COLO829 (cell line): ENCODE data around the gene SYCP2.

ENCODE experiments used
- DNase-seq: peaks from one replicate; pipeline ENCODE4 v3.0.0; 2012; ENCODE audit warnings: low spot score

The SYCP2 gene

DNA sequence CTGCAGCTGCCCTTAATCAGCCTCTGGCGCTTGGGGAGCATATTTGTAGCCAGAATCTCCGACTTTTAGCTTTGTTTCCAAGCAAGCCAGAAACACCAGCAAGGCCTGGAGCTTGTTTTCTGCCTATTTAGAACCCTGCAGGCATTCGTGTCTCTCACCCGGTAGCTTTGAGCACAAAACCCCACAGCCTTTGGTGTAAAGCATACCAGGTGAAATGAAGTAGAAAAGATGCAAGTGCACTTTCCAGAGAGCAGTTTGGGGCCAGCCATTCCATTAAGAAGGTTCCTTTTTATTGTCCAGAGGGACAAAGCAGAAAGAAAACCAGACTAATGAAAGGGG is 7.5 kb upstream of the SYCP2 start:
- no peak for DNase-seq

DNA sequence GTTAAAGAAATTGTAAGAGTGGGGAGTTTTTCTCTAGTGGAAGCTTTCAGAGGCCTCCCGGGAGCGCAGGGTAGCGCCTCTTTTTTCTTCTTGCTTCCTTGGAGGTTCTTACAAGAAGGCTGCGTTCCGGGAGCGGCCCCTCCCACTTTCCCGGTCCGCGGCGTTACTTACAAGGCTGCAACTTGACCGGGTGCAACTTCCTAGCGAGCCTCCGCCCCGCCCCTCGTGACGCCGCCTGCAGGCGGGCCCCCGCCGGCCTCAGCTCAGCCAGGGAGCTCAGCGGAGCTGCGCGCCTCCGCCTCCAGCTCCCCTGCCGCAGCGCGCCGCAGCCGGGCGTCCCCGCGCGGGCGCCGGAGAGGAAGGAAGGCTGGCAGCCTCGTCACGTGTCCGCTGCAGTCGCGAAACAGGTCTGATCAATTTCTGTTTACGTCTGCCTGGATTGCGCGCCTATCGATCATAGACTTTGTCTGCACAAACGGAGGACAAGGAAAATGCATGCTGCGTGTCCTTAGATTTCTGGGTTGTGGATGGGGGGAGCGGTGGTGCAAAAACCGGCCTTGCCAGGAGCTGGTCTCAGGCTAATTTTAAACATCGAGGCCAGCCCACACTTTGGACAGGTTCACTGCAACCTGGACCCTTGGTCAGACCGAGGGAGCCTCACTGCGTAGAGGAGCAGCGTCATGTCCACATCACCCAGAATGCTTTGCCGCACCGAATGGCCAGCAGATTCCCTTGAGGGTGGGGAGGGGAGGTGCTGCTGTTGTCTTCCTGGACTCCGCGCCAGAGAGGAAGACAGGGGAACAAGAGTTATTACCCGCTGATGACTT is 6.9 kb upstream of the SYCP2 start, which contains the start of the genes FAM217B and PPP1R3D:
TSS of gene FAM217B (plus strand) at position 261 of the 827 bp plus-strand sequence. CDS start 3,555 bp downstream, outside the sequence.
TSS of gene PPP1R3D (minus strand) at position 177 of the 827 bp plus-strand sequence. CDS start 374 bp downstream, outside the sequence.
- peak; percentile 95 for DNase-seq

DNA sequence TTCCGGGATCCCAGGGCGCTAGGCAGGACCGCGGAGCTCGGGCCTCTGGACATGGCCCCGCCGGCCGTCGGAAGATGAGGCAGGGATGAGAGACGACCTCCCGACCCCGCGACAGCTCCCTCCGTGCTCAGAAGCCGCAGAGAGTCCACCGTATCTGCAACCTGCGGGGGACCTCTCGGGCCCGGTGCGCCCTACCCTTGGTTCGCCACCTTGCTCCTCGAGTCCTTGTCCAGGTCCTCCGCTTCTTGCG is 6.4 kb upstream of the SYCP2 start:
- DNase-seq: no peak

DNA sequence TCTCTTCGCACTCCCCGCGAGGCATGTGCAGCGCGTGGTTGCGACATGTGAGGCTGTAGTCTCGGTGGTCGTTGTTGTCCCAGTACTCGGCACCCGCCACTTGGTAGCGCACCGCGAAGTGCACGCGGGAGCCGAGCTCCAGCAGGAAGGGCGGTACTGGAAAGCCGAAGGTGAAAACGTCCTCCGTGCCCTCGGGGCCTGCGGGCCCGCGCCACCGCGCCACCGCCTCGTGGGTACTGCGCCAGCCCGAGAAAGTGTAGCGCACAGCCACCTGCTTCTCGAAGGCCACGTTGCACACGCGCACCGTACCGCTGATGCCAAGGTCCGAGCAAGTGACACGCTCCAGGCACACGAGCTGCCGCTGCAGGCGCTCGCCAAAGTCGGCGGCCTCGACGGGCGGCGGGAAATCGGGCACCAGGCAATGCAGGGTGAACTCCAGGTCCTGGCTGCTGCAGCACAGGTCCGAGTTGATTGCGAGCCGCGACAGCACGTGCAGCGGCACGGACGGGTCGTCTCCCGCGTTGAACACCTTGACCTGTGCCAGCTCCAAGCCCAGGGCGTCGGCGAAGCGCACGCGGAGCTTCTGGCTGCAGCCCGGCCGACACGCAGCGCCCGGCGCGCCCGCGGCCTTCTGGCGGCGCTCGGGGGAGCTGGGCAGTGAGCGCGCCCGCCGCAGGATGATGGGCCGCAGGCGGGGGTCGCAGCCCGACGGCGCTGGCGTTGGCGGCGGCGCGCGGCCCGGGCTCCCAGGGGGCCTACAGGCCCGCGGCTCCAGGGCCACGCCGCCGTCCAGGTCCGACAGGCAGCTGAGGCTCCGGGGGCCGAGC is 5.8 kb upstream of the SYCP2 start:
- no peak for DNase-seq

DNA sequence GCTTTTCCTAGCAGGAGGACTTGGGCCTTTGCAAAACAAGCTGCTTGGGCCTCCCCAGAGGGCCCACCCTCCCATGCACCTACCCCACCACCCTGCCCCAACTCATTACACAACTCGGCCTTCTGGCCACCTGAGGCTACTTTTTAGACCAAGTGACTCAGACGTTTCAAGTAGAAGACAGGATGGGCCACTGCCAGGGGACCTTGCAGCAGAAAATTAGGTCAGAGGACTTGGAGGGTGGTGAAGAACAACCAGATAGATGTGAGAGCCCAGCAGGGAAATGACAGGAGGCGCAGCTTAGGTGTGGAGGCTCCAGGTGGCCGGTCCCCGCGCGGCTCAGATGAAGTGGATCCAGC is 5.2 kb upstream of the SYCP2 start:
- DNase-seq: no peak

DNA sequence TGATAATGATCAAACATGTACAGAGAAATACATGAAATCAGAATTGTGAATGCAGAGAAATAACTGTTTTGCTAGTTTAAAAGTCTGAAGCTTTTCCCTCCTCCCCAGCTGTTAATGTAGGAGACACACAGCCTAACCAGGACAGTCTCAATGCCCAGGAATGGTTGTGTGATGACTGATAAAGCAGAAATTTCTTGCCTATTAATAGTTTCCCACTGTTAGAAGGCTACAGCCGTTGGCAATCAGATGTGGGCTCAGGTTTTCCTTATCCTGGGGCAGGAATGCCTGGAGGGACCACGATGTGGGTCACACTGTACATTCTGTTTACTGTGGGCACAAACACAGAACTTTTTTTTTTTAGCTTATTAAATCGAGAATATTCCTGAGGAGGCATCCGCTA is 4.8 kb upstream of the SYCP2 start:
- no peak for DNase-seq

DNA sequence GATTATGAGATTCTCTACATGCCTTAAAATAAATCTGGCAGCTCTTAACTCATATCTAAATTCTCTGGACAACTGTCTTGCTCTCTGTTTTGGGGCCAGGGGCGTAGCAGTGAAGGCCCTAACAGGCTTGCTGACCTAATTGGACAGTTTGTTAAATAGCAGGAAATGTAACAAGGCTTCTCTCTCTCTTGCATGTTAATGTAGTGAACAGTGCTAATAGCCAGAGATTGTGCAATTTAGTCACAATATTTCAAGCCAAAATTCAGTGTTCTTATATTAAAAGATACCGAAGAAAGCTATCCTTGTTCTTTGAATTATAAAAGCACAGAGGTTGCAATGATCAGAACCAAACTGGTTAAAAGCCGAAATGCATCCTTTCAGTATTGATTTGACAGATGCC is 3.7 kb upstream of the SYCP2 start:
- no peak for DNase-seq

DNA sequence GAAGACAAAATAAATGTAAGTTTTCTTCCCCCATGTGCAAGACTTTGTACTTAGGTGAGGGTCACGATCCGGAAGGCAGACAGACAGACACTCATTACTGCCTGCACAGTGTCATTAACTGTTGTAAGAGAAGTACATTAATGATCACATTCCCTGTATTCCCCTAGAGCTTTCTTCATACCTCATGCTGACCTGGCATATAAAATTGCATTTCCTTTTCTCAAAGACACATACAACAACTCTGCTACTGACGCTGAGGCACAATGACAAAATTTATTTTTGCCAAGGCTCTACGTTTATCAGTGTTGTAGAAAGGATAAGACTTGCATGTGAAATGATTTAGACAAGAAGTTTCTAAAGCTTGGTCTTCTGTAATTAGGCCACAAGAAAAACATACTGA is 3.0 kb upstream of the SYCP2 start:
- no peak for DNase-seq

DNA sequence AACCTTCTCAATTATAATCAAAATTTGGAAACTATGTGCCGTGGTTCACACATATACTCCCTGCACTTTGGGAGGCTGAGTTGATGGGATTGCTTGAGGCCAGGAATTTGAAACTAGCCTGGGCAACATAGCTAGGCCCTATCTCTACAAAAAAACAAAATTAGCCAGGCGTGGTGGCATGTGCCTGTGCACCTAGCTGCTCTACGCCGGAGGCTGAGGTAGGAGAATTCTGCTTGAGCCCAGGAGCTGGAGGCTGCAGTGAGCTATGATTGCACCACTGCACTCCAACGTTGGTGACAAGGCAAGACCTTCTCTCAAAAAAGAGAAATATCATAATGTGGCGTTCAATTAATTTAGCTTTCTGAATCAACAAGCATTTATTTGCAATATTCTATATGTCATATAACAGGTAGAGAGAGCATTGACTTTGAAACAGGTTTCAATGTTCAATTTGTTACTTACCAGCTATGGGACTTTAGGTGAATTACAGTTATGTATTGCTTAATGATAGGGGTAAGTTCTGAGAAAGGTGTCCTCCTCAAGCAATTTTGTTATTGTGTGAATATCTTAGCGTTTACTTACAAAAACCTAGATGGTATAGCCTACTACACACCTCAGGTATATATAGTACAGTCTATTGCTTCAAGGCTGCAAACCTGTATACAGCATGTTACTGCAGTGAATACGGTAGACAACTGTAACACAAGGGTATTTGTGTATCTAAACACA is 2.2 kb upstream of the SYCP2 start:
- no peak for DNase-seq

DNA sequence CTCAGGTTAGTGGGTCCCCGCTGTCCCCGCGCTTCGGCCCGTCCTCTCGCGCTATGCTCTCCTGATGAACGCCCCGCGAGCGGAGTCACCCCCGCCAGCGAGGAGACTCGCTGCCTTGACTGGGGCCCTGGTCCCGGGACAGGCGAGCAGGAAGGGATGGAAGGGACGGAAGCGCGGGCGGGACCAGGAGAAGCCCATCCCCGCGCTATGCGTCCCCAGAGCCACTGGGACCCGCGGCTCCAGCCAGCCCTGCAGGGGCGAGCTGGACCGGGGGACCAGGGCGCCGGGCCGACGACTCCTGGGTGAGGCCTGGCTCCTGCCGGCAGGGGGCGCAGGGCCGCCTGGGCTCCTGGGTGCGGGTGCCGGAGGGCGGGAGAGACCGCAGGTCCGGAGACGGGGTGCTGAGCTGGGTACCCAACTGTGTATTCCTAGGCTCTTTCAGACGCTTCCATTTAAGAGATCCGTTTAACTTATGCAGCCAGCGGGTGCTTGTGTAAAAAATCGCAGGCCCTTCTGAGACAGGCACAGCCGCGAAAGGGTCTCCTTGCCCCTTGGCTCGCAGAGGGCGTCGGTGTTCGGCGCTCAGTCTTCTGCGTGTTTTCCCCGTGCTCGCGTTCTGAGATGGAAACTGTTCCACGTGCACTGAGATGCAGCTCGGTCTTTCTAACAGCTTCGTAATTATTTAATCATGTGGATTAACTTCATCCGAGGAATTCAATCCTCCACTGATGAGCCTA is 580 bp upstream of the SYCP2 start:
- peak; percentile 42 for DNase-seq

DNA sequence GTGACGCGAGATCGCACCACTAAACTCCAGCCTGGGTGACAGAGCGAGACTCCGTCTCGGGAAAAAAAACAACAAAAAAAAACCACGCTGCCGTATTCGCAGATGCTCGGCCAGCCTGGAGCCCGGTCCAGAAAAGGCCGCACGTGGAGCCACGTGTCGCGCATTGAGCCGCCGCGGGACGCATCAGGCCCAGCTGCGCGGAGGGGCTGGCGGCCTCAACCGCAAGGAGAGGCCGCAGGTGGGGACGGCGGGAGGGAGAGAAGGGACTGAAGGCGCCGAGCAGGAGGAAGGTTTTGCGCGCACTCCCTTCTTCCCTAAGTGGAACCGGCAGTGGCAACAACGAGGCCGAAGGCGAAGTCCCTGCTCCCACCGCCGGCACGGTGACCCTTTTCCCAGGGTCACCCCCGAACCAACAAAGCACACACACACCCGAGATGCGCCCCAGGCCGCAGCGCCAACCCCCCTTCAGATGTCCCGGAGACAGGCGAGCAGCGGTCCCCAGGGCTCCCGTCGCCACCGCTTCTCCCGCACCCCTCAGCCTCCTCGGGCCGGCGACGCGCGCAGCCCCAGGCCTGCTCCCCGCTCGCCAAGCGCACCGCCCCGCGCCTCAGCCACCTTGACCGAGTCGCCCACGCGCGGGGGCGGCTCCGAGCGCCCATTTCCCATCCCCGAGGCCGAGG is 681 bp downstream of the SYCP2 start:
- no peak for DNase-seq

DNA sequence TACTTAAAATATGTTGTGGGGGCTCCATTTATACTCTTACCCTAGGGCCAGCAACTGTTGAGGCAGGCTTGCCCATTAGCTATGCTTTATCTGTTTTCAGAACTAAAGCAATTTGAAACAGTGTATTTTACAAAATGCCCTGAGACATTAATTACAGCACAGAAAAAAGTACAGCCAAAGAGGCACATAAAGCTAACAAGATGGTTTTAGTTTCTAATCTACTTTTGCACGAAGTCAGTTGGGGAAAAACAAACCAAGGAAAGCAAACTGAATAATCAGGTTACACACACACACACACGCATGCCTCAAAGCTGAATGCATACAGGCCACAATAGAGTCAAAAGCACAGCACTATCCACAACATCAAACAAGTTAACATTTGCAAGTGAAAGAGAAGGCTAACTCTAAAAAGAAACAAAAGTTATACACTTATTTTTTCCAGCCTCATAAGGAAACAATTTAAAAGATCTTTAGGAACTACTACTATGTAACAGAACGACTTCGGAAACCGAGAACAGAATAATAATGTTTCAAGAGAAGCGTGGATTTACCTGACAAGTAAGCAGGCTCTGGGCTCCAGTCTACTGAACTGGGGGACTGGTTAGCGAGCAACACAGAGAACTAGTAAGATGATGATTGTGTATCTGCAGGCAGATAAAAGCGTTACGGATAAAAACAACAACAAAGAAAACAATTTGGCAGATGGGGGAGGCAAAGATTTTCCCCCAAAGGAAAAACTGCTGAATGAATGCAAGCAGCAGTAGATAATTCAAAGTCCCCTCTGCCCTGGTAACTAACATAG is 1.7 kb downstream of the SYCP2 start:
- no peak for DNase-seq

DNA sequence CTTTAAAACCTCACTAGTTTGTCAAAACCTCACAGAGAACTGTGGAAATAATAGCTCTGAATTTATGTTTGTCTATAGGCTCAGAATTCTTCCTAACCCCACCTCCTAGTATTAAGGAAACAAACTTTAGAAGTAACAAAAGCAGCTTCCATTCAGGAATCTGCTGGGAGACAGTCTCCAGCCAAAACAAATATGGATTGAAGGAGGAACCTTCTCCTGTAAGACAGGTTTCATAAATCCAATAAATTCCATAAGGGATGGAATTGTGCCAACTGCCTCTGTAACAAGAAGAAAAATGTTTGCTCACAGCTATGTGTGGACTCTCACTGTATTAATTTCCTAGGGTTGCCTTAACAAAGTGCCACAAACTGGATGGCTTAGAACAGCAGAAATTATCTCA is 7.5 kb downstream of the SYCP2 start:
- DNase-seq: no peak

DNA sequence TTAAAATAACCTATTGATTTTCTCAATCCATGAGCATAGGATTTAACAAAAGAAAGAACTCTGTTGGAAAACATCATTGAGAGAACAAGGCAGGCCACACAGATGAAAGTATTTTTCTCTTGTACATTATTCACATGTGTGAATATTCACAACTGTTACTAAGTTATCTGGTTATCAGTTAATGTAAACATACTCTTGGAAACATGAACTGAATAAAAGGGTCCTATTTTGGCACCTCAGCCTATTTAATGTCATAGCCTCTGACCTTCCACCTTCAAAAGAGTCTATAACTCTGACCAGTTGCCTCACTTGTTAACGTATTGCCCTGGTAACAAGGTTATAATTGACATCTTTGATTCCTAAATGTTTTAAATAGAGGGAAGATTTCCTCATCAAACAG is 8.1 kb downstream of the SYCP2 start:
- no peak for DNase-seq

DNA sequence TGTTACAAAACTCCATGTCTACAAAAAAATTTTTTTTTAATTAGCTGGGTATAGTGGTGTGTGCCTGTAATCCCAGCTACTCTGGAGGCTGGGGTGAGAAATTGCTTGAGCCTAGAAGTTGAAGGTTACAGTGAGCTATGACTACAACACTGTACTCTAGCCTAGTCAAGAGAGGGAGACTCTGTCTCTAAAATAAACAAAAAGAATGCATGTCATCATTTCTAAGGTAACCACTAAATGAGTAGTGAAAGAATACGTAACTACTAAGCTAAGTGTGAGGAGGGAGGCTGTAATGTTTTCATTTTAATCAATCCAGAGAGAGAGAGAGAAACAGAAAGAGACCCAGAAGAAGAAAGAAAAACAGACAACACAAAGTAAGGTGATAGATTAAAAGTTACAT is 9.9 kb downstream of the SYCP2 start:
- DNase-seq: no peak

DNA sequence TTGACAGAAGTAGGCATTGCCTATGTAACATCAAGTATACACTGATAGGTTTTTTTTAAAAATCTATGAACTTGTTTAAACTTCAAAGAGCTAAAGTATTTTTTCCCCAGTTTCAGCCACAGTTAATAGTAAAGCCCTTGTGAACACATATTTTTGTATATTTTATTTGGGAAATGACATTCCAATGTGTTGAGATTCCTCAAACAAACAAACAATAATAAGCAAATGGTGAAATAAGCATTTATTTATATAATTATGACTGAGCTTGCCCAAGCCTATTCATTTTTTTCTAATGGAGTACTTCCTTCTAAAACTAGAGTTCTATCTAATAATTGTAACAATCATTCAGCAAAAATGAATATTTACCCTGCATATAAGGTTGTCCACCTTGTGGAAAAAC is 12.5 kb downstream of the SYCP2 start:
- DNase-seq: no peak

DNA sequence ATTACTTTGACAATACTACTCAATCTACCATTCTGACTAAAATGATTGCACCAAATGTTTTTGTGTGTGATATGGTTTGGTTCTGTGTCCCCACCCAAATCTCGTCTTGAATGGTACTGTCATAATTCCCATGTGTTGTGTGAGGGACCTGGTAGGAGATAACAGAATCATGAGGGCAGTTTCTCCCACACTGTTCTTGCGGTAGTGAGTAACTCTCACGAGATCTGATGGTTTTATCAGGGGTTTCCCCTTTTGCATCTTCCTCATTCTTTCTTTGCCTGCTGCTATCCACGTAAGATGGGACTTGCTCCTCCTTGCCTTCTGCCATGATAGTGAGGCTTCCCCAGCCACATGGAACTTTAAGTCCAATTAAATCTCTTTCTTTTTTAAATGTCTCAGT is 20.8 kb downstream of the SYCP2 start:
- DNase-seq: no peak

DNA sequence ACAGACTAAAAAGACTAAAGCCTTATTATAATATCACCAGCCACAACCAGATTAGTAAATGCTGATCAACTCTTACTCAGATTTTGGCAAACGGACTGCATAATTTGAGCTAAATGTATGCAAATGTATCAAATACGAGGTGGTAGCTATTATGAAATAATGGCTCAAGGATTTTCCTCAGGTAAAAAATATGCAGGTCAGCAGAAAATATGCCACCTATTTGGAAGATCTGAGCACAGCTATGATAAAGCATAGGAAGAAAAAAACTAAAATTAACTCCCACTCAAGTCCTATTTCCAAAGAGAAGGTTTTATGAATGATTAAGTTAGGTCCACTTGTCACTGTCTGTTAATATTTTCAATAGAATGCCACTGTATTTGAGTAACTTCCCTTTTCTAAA is 22.4 kb downstream of the SYCP2 start:
- DNase-seq: no peak

DNA sequence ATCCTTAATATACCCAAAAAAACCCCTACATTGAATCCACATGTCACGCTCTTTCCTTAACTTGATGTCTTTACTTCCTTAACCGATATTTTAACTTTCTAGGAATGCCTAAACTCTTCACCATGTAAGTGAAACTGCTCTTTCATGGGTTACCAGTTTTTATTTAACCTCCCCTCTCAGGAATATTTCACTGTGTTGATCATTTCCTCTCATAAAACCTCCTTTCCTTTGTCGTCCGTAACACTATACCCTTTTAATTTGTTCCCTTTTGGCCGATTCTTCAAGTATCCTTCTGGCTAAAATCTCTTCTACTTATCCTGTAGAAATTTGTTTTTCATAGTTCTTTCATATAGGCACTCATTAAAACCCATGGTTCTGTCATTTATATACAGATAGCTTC is 24.6 kb downstream of the SYCP2 start:
- no peak for DNase-seq

DNA sequence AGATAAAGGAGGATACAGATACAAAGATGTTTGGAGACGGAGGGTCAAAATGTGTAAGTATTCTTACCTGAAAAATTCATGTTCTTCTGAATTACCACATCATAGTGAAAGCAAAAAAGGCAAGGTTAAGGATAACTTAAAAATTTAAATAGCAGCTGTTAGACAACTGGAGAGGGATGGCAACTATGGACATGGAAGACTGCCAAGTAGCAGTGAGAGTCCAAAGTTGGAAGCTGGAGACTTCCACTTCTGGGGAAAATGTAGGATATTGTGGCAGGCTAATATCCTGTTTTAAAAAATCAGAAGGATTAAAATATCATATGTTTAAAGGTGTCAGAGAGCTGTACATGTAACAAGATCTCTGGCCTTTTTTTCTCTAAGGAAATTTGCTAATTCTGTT is 29.8 kb downstream of the SYCP2 start:
- no peak for DNase-seq

DNA sequence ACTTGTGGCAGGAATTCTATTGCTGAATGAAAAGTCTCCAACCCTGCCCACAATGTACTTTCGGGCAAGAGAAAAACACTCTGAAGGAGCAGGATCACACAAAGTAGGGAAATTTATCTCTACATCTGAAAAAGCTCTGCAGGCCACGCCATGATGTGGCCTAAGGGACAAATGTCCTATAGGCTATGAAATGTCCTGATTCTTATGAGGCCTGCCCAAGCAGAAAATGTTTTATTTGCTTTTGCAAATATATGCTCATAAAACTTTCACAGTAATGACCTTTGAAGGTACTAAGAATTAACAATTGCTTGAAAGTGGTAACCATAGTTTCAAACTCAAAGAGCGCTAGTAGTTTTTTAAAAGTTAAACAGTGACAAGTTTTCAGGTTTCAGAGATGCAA is 31.0 kb downstream of the SYCP2 start:
- no peak for DNase-seq
